Gastroesophageal sphincter (tissue), 3 donors: Measurements from ENCODE around the gene CD36.

Source experiments
- EP300 ChIP-seq: sonication (generic); formaldehyde crosslinking; IDR thresholded peaks from one replicate; pipeline ENCODE4 v1.6.1; 2017; ENCODE audit warnings: antibody characterized with exemption, mild to moderate bottlenecking
- POLR2A ChIP-seq, 2 donors: fragments of 450-650 bp; IDR thresholded peaks; one replicate each; pipeline ENCODE4 v1.6.1; 2017; ENCODE audit warnings: antibody characterized with exemption in 2 of 2, mild to moderate bottlenecking in 2 of 2, moderate library complexity in 1 of 2
- POLR2AphosphoS5 ChIP-seq: sonication (generic); formaldehyde crosslinking; IDR thresholded peaks from one replicate; pipeline ENCODE4 v1.6.1; 2017; ENCODE audit warnings: antibody characterized with exemption
- TF ChIP-seq, protein P1 (sequence below), 4 experiments: fragments of 200-600 bp in 2 of 4; fragments of 450-650 bp in 2 of 4; sonication (generic) in 1 of 4; IDR thresholded peaks; one replicate each; pipeline ENCODE4 v1.5.1; 2017 to 2019; ENCODE audit warnings: antibody characterized with exemption in 4 of 4, mild to moderate bottlenecking in 2 of 4, moderate library complexity in 2 of 4

DNA sequence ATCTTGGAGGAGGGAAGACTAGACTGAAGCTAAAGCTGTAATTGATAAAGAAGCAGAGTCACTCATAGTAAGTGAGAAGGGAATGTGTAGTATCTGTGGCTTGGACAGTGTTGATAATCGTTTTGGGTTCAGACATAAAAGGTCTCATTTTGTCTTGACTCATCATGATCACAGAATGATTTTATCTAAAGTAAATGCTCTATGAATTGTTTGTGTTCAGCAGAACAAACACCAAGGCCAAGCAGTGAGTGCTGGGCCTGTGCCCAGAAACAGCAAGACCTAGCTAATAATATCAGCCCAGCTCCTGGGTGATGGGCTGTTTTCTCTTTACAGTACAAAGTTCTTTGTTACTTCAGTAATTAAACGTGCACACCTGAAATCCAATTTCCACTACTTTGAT is 26.7 kb upstream of the CD36 start:
- TF ChIP-seq, protein P1, sequence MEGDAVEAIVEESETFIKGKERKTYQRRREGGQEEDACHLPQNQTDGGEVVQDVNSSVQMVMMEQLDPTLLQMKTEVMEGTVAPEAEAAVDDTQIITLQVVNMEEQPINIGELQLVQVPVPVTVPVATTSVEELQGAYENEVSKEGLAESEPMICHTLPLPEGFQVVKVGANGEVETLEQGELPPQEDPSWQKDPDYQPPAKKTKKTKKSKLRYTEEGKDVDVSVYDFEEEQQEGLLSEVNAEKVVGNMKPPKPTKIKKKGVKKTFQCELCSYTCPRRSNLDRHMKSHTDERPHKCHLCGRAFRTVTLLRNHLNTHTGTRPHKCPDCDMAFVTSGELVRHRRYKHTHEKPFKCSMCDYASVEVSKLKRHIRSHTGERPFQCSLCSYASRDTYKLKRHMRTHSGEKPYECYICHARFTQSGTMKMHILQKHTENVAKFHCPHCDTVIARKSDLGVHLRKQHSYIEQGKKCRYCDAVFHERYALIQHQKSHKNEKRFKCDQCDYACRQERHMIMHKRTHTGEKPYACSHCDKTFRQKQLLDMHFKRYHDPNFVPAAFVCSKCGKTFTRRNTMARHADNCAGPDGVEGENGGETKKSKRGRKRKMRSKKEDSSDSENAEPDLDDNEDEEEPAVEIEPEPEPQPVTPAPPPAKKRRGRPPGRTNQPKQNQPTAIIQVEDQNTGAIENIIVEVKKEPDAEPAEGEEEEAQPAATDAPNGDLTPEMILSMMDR (IDR thresholded peaks at IDR 0.05) = no peak
- no peak for TF ChIP-seq EP300
- TF ChIP-seq POLR2AphosphoS5 = no peak
- no peak for TF ChIP-seq POLR2A (IDR thresholded peaks at IDR 0.05)
